GM19452 (cell line): ENCODE data around the gene ESRRG.

ENCODE experiments used
- ATAC-seq: cut with Tn5 transposase; IDR thresholded peaks from one replicate; pipeline ENCODE4 v1.9.1; 2021; ENCODE audit not compliant: unreplicated experiment

Gene ESRRG

DNA sequence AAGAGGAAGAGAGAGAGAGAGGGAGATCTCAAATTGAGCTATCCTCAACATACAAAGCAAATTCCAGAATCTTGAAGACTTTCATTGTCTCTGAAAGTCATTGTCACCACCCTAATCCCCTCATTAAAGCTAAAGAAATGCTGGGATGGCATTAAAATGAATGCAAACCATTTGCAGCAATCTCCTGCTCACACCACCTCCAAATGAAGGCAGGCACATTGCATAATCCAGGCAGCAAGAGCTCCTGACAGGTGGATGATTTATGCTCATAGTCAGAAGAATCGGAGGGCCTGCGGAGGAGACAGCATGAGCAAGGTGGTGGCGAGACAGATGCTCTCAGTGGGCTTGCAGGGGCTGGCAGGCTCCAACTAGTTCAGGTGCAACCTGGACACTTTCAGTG, 90.2 kb downstream of the ESRRG start:
- ATAC-seq = no peak

DNA sequence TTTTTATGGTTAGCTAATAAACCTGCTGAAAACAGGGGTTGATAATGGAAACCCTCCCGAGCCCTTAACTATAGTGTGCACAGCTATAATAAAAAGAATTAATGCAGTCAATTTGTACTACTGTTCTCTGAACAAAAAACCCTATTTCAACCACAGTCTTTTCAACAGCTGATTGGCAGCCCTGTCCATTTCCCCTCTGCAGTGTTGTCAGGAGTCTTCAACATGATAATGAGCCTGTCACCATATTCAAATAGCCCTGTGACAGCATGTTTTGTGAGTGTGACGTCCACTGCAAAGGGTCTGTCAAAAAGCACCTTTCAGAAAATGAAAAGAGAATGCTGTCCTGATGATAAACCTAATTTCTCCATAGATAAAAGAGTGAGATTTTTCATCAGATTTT, 92.7 kb downstream of the ESRRG start:
- no peak for ATAC-seq

DNA sequence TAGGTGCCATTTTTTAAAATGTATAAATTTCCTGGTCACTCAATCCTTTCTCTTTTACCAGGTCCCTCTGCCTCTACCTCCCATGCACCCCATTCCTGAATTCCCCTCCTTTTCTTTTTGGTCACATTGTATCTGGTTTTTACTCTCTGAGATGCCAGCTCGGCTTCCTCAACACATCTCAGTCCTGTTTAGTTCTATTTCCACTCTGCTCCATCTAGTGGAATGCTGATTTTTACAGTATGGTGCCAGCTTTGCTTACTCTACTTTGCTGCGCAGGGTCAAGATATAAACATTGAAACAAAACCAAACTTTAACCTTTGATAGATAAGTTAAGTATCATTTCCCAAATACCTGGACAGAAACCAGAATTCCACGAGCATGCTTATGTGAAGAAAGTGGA, 96.0 kb downstream of the ESRRG start:
- ATAC-seq = no peak

DNA sequence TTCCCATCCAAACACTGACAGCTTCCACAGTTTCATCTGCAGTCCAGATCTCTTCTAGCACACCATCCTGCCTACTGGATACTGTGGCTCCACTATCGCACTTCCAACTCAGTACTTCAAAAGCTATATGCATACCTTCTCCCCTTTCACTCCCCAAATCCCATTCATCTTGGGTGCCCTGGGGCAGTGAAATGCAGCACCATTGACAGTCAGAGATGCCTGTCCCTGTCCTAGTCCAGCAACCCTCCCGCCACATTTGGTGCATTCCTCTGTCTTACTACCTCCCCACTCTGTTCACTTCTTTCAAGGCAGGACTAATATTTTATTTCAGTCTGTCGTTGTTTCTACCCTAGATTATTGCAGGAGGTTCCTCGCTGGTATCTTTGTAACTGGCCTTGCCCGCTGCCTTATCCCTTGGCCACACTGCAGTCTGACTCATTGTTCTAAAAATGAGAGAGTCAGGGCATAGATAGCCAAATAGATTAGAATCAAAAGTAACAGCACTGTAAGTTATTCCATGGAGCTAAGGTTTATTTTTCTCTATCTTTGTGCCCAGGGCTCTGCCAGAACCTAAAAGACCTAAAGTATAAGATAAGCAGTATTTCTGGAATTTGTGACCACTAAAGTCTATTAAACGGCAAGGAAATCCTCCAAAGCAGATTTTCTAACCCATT, 96.7 kb downstream of the ESRRG start:
- no peak for ATAC-seq

DNA sequence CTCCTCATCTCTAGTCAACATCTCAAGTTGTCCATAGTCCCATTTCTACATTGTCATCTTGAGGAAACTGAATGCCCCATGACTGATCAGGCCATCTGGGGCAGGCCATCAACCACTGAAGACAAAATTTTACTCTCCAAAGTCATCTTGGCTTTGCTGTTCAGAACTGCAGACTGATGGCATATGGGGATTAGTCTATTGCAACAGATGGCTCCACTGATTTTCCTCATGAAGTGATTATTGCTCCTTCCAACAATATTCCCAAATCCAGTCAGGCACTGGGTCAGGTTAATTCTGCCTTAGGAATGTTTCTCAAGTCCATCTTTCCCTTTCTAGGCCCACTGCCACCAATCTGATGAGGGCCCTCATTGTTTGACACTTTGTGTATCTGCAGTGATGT, 101.7 kb downstream of the ESRRG start:
- ATAC-seq = no peak

DNA sequence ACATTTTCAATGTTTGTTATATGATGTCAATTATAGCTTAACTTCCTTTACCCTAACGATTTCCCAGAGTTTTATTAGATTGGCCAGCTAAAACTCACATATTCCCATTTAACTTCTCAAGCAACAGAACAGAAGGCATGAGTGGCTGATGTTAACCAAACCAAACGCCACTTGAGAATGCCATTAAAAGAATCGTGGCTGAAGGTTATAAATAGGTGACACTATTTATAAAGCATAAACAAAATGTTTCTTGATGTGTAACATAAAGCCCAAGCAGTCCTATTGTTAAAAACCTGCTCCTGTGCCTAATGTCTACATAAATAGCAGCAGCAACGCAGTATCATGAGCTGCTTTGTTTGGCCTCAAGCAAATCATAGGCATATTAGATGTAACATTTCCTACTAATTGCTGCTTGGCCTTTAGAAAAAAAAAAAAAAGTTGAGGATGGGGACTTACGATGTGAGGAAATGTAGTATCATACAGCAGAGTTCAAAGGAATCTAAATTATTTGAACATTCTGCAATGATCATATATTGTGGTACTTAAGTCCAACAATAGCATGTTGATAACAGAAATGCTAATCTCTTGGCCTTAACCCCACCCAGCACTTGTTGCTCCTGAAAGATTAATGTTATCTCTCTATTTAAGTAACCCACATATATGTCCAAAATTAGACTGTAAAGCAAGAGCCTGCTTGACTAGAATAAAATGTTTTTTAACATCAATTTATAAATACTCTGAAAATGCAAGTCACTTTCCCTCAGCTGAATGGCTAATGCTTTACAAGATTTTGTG, 106.0 kb downstream of the ESRRG start:
- ATAC-seq = no peak

DNA sequence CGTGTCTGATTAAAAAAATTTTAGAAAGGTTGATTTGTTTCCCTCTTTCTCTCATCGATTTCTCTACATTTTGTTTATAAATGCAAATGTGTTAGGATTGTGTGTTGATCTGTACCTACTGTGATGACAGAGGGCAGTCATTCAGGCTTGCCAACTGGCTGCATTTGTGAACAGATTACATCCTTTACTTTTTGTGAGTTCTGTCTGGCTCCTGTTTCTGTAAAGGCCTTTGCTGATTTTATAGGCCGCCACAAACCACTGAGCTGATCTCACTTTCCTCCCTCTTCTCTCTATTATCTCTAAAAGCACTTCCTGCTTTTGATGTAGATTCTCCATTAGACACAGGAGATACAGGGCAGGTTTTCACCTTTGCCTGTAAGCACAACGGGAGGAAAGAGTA, 106.8 kb downstream of the ESRRG start:
- ATAC-seq = no peak

DNA sequence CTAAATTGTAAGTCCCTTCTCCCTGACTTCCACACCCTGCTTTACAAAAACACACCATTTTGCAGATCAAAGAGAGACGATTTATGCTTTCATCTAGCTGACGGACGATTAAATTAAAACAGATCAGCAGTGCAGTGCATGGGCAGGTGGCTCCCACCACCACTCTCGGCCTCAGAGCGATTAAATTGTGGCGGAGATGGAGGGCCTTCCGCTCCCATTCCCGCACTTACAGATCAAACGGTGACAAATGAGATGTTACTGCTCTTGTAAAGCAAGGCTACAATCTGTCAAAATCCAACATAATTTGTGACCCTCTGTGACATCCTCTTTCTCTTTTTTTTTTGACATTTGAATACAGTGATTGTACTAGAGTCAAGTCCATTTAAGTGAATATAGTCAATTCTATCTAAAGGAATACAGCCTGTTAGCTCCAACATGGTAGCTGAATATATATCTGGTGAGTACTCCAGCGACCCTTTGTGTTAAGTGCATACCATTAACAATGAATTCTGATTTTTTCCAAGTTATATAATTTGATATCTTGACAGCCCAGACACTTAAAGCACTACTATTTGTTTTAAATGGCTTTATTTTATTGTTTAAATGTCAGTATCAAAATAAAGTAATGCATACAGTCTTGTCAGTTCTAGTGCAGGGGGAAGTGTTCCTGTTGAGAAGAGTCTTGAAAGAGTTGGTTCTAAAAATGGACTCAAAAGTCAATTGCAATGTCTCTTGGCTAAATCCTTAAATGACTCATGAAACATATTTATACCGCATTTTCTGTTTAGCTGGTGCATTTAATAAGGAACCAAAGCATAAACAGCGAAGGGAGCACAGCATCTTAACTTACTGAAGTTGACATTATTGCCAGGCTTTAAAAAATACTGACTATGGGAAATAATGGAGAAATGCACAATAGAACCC, 109.0 kb downstream of the ESRRG start:
- ATAC-seq = no peak

DNA sequence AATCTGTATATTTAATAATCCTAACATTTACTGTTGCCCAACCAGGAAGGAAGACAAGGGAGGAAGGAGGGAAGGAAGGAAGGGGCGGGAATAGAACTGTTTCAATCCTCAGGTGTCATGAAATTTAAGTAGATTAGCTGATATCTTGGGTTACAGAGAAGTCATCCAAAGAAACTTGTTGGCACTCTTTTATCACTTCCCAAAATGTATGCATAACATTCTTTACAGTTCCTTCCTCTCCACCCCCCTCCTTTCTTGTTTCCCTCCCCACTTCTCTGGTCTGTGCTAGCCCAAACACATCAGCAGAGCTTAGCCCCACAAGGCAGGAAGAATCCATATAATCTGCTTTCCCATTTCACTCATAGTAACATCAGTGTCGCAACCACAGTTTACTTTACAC, 110.9 kb downstream of the ESRRG start:
- ATAC-seq = no peak

DNA sequence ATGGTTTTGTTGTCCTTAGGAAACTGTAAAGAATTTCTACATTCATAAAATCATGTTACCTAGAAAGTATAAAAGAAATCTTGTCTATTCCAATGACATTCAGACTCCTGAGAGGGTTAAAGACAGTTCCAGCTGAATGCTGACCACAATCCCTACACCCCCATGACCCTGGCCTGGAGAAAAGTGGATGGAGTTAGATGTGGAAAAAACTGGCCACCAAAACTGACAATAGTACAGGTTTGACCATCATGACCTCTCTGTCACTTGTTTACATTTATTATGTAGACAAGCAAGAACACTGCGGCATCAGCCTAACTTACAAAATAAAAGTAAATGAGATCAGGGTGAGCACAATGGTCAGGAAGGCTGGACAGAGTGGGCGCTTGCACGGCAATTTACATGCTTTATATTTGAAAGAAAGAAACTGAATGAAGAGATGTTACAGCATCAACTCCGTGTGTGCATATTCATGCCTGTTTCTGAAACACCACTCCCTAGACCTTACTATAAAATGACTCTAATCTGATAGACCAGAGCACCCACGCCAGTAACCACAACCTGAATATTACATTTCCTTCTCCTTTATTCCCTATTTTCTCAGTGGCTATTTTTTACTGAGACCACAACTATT, 116.0 kb downstream of the ESRRG start:
- ATAC-seq = no peak

DNA sequence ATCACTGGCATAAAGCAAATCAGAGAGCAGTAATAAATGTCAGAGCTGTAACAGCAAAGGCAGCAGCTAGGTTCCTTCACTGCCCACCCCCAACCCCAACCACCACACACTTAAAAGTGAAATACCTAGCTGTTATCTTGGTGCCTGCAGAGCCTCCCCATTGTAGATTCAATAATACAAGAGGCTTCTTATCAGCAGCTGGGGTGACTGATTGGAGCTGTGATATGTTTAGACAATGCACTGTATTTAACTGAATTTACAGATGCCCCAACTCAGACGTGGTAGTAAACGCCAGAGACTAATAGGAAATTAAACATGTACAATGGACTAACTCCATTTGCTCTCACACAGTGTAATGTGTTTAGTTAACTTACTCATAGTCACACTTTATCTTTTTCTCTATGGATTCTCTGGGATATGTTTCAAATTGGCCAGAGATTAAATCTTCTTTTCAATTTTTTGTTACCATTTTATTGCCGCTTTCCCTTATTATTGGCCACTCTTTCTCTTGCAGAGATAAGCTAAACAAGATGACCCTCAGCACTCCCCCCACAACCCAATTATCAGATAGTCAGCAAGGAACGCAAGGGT, 117.1 kb downstream of the ESRRG start:
- no peak for ATAC-seq

DNA sequence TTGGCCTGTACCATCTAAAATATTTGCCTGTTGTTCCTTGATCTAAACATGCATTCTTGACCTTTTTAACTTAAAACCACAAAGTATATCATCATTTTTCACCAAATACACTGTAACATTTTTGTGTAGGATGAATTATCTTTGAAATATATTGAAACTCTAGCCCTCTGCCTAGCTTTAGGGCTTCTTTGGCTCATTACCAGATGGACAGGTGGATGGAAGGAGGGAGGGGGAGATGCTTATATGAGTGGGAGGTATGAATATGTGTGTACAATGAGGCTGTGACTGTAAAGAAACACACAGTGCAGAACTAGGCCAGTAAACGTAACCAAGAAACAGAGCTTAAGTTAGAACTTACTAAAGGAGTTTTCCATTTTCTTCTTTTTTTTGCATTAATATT, 118.5 kb downstream of the ESRRG start:
- no peak for ATAC-seq

DNA sequence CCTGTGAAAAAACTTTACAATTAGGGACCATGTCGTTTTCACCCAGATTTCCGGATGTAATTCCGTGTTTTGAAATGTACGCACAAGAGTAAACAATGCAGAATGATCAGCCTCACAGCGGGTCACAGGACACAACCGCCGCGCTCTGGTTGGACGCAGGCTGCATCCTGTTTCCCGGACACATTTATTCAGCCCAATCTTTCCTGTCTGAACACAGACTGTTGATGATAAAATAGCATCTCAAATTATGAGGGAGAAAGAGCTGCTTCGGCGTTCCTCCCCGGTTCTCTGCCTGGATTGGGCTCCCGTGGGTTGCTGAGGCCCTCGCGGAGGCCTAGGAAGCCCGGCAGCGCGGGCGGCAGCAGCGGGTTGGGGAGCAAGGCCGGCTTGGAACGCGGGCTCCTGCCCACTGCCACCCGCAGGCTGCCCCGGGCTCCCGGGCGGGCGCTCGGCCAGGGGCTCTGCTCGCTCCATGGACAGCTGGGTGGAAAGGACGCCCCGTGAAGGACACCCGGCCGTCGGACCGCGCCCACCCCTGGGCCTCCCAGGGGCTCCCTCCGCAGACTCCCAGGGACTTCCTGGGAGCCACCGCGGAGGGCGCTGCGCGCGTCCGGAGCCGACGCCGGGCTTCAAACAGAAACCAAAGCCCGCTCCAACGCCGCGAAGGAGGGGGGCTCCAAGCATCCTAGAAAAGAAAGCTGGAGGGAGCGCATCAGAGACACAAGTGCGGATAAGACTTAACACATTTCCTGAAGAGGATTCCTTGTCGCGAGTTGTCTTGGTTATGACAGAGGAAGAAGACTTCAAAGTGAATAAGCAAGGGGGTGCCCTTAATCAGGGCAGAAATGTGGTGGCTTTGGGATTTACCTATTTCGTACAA, 122.3 kb downstream of the ESRRG start:
- peak; percentile 87 for ATAC-seq

DNA sequence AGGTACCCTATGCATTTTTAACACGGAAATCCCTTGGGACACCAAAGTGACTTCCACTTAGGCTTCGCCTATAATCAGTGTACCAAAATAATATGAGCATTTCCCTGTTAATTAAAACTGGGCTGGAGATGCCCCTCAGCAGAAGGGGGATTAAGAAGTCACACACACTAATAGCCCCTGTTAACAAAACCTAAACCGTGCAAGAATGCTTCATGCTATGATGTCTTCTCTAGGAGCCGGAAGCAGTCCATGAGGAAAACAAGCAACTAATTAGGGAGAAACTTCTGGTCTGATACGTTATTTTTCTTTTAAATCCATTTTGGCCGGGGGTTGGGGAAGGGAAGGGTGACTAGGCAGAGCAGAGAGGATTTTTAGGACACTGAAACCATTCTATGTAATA, 123.4 kb downstream of the ESRRG start:
- ATAC-seq = no peak

DNA sequence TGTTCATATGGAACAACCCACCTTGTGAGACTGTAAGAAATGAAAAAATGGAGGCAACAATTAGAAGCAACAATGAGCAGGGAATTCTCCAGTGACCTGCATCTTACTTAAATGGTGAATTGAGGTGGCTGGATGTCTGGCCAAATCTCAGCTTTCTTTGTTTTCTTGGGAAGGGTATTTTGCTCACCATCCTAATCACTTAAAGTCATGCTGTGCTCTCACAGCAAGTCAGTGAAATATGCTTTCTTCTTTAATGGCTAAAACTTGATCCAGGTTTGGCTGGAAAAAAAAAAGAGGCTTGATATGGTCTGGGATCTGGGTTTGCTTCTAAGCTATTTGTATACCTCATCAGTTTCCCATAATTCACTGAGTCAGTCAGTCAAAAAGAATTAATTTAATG, 124.8 kb downstream of the ESRRG start:
- ATAC-seq = no peak

DNA sequence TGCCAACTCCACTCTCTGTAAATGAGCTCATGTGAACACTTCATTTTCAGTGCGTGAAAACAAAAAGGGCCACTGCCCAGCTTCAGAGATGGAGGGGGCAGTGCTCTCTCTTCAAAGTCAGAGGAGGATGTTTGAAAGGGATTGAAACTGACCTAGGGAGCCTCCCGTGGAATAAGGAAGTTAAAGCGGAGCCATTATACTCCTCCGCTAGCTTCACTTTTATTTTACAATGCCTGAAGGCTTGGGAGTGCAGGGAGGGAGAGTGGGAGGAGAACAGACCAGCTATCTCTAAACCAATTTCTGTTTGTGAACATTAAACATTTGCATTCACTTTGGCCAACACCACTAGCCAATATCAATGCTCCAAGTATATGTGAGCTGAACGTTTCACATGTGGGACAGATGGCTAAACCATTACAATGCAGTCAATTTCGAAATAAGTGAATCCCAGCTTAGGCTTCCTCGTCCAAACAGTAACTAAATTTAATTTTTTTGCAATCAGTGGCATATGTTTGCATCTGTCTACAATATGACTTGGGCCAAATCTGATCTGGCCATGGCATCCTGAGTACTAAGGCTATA, 126.9 kb downstream of the ESRRG start:
- ATAC-seq = no peak

DNA sequence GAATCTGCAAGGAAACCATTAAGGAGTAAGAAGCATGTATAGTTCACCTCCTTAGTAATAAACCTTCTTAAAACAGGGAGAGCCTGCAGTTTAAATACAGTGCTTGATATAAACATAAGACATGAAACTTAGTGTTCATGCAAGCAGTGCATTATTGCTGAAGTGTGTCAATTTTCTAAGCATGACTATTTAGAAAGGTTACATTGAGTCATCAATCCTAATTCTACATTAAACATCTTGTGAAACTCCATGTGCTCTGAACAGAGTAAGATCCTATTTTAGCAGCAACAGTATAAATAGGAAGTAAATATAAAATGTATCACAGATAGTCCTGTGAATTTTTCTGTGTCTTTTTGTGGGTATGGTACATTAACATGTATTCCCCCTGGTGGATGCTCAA, 135.5 kb downstream of the ESRRG start:
- no peak for ATAC-seq

DNA sequence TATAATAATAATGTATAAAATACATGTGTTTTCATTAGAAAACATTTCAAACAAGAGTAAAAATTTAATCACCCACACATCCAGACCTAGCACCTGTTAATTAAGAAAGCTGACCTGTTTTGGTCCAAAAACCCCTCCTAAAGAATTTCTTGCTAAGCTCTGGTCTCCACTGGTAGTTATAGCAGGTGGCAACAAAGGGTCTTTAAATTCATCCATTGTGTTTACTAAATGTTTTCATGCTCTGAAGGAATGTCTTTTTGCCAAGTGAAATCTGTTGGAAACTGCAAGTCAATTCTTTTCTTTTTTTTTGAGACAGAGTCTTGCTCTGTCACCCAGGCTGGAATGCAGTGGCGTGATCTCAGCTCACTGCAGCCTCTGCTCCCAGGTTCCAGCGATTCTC, 141.1 kb downstream of the ESRRG start:
- no peak for ATAC-seq

DNA sequence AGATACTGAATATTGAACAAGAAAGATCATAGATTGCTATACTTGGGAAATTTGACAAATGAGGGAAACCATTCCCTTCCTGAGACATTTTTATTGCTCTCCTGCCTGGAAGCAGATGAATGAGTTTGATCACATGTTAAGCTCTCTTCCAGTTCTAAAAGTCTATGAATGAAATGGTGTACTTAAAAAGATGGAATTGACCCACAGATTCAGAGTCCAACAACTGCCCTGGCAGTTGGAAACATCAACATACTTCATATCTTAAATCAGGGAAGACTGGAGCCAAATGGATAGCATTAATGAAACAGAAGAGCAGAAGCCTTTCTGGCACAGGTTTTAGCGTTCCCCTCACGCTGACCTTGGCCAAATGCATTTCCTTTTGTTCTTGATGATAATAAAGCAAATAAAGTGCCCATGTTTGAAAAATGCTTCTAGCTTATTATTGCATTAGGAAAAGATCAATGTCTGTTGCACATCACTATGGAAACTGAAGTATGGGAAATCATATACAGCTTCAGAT, 142.6 kb downstream of the ESRRG start:
- ATAC-seq = no peak
